NCI-H345 (cell line): ENCODE results near the gene GALP.
"Not testable (repeated sequence)": the region's sequence is repeated elsewhere in the genome, so short reads cannot be mapped to it uniquely, and the experiment has no call there.

Experiments used
- DNase-seq: peaks from one replicate; lab custom pipeline; 2025; lab: John Stamatoyannopoulos, UW

The GALP gene

GRCh38 chr19:56148096-56148495 is 27.7 kb upstream of the GALP start:
- no peak for DNase-seq

- not testable (repeated sequence) for DNase-seq
Observed at GRCh38 chr19:56148955-56149655, 26.7 kb upstream of the GALP start.

DNA sequence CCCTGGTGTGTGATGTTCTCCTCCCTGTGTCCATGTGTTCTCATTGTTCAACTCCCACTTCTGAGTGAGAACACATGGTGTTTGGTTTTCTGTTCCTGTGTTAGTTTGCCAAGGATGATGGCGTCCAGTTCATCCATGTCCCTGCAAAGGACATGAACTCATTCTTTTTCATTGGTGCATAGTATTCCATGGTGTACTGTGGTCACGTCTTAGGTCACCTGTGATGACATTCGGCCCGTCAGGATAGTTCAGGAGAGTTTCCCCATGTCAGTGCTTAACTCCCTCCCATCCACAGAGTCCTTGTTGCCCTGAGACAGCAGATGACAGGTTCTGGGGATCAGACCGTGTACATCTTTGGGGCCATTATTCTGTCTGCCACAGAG is 26.2 kb upstream of the GALP start:
- no peak for DNase-seq

DNA sequence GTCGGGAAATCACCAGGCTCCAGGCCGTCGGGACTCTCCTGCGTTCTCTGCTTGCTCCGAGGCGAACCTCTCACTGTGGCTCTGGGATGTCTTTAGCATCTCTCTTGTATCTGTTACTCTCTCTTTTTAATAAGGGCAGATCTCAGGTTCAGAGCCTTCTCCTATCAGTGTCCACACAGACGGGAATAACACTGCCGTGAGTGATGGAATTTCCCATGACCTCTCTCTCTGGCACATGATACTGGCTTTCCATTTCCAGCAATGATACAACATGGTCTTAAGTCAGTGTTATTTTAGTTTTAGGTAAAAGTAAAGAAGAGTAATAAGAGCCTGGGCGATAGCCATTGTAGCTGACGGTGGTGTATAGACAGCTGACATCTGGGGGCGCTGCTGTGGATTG is 25.4 kb upstream of the GALP start:
- no peak for DNase-seq

GRCh38 chr19:56152644-56153043 is 23.2 kb upstream of the GALP start:
- DNase-seq: no peak

GRCh38 chr19:56153507-56153906 is 22.3 kb upstream of the GALP start:
- no peak for DNase-seq

- DNase-seq: no peak
Observed at GRCh38 chr19:56155124-56155687, 20.6 kb upstream of the GALP start.

DNA sequence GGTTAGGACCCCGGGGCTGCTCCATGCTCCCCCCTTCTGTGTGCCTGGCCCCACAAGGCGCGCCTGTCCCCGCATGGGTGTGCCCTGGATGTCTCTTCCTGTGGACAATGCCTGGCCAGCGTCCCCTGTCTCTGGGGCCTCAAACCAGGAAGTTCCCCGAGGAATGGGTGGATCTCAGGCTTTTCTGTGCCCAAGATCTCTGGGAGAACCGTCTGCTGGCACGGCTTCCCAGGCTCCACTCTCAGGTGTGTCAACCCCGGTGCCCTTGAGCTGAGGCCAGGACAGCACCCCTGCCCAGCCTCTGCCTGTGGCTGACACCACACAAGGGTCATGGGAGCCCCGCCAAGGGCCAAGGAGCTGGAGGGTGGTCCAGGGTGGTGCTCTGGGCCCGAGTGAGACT is 19.0 kb upstream of the GALP start:
- DNase-seq: no peak

DNA sequence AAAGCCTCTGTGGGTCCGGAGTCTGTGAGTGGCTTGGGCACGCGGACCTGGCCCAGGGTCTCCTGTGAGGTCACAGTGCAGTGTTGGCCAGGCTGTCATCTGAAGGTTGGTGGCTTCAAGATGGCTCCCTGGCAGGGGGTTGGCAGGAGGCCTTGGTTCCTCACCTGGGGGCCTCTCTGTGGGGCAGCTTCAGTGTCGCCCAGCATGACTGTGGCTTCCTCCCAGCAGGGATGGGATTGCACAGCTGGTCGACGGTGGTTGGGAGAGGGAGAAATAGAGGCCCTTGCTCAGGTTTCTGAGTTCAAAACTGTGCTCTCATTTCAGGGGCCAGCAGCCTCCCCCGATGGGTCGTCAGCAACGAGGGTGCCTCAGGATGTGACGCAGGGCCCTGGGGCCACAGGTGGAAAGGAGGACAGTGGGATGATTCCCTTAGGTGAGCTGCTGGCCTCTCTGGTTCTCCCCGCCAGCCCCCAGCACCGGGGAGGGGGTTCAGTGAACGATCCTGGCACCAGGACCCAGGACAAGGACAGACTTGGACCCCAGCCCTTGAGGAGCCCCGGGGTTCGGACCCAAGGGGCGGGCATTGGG is 17.5 kb upstream of the GALP start:
- no peak for DNase-seq

GRCh38 chr19:56159009-56159559 is 16.7 kb upstream of the GALP start:
- no peak for DNase-seq

DNA sequence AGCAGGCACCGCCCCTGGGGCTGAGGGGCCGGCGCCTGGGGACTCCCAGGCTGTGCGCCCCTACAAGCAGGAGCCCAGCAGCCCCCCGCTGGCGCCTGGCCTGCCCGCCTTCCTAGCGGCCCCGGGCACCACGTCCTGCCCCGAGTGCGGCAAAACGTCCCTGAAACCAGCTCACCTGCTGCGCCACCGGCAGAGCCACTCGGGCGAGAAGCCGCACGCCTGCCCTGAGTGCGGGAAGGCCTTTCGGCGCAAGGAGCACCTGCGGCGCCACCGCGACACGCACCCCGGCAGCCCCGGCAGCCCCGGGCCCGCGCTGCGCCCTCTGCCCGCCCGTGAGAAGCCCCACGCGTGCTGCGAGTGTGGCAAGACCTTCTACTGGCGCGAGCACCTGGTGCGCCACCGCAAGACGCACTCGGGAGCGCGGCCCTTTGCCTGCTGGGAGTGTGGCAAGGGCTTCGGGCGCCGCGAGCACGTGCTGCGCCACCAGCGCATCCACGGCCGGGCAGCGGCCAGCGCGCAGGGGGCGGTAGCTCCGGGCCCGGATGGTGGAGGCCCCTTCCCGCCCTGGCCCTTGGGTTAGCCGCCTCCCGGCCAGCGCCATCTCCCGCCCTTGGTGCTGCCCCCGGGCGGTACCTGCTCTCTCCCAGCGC is 16.1 kb upstream of the GALP start:
- DNase-seq: no peak

DNA sequence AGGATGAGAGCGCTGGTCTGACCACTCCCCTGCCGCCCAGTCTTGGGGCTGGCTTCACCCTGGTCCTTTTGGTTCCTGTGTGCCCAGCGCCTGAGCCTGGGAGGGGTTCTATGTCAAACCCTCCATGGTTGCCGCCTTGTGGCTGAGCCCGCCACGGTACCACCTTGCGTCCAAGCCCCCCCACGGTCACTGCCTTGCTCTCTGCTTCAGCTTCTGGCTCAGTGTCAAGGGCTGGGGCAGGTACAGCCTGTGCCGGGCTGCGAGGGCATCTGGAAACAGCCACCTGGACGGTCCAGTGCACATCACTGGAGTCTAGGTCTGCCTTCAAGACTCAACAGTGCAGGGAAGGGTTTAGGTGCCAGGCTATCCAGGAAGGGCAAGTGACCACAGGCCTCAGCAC is 14.3 kb upstream of the GALP start:
- no peak for DNase-seq

DNA sequence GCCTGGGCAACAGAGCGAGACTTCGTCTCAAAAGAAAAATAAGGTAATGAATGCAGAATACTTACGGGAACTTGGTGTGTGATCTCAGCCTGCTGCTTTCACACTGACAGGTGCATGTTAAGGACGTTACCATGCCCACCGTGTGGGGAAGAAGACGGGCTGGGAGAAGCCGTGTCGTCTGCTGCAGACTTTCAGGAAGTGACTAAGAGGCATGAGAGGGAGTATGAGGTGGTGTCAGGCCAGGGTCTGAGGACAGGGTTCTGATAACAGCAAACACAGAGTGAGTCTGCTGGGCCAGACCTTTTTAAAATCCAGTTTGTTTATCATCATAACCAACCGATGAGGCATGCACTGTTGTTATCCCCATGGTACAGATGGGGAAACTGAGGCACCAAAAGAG is 13.6 kb upstream of the GALP start:
- no peak for DNase-seq

DNA sequence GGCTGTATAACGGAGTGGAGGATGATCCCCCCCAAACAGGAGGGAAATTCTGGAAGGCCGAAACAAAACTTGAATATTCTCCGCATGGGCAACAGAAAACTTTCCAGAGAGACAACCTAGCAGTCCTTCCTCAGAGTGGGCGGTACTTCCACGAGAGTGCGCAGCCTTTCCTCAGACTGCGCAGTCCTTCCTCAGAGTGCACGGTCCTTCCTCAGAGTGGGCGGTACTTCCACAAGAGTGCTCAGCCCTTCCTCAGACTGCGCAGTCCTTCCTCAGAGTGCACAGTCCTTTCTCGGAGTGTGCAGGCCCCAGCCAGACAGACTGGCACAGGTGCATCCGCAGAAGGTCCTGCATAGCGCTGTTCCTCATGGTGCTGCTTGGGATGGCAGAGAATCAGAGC is 12.7 kb upstream of the GALP start:
- no peak for DNase-seq

- no peak for DNase-seq
Observed at GRCh38 chr19:56167064-56167578, 8.7 kb upstream of the GALP start.

DNA sequence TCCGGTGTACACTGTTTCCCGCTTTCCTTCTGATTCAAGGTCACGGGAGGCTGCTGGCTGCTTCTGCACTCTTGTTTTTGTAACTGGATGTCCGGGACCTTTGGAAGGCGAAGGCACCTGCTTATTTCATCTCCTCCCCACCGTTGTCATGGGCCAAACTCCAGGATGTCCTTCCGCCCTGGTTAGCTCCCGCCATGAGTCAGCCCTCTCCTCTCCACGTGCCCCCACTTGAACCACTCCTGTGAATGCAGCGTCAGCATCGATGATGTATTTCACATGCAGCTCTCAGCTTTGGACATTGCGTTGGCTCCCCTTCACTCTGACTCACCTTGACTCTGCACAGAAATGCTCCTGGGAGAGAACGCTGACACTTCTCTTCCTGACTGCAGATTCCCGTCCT is 5.5 kb upstream of the GALP start:
- peak; percentile 13 for DNase-seq

DNA sequence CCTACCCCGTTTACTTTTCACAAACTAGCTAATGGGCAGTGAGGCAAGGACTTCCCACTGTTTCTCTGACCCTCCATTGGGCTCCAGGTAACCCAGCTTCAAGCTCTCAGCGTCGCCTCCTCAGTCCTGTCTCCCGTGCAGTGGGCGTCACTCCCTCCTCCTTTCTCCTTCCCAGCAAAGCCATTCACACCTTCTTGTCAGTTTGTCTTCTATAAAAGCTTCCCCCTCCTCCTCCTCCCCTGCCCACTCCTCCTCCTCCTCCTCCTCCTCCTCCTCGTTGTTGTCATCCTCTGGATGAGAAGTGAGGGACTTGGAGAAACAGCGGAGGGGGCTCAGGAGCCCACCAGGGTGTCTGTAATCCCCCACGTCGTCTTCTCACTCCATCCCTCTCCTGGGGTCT is 1.7 kb upstream of the GALP start:
- DNase-seq: no peak

DNA sequence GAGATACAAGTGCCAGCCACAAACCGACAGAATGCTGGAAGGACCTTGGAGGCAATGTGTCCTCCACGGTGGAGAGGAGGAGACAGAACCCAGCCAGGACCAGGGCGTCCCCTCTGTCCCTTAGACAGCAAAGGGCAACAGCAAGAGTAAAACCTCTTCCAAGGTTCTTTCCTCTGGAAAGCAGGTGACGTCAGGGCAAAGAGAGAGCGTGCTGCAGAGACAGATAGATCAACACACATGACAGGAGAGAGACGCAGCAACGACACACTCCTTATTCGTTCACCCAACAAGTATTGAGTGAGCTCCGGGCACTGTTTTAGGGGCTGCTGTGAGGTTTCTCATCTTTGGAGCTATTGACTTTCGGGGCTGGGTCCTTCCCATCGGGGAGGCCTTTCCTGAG is 1.3 kb upstream of the GALP start:
- no peak for DNase-seq

DNA sequence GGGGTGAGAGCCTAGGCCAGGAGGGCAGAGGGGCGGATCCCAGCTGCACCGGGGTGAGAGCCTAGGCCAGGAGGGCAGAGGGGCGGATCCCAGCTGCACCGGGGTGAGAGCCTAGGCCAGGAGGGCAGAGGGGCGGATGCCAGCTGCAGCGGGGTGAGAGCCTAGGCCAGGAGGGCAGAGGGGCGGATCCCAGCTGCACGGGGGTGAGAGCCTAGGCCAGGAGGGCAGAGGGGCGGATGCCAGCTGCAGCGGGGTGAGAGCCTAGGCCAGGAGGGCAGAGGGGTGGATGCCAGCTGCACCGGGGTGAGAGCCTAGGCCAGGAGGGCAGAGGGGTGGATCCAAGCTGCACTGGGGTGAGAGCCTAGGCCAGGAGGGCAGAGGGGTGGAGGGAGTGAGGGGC is 502 bp downstream of the GALP start:
- not testable (repeated sequence) for DNase-seq

GRCh38 chr19:56176881-56177280 is 1.1 kb downstream of the GALP start:
- no peak for DNase-seq

DNA sequence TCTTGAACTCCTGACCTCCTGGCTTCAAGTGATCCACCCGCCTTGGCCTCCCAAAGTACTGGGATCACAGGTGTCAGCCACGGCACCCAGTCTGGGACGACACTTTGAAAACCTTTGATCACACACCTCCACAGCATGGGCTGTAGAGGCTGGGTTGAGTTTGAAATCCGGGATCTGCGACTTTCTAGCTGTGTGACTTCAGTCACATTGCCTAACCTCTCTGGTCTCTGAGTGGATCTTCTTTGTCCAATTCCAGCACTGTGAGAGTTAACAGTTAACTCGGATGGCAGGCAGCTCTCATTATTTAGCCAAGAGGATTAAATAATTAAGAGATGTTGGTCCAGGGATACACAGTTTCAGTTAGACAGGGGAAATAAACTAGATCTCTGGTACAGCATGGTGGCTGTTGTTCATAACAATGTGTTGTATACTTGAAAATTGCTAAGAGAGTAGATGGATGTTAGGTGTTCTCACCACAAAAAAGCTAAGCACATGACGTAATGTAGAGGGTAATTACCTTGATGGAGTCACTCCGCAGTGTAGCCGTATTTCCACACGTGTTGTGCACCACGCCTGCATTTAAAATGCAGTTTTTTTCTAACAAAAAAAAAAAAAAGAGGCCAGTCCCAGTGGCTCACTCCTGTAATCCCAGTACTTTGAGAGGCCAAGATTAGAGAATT is 1.9 kb downstream of the GALP start:
- DNase-seq: no peak

DNA sequence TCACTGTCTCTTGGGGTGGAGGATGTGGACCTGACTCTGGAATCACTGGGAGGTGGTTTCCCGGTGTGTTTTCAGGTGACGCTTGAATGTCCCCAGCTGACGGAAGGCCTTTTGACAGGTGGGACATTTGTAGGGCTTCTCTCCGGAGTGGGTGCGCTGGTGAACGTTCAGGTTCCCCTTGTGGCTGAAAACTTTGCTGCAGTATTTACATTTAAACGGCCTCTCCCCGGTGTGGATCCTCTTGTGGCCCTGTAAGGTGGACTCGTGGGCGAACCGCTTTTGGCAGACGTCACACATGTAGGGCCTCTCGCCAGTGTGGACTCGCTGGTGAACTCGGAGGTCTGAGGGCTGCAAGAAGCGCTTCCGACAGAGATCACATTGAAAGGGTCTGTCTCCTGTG is 14.0 kb downstream of the GALP start:
- no peak for DNase-seq
